ENCODE measurements around the gene HTRA1. TPM values are rescaled to one million over a fixed set of nuclear protein-coding genes. Genes with fewer than 3 reads are reported as not detected.
A peak's percentile ranks its signal among the peaks of the same experiment; 100 is the strongest.

Gene HTRA1
- 10 to 100 TPM; 37.1 to 99.4 (median 68.2) TPM for total RNA-seq

DNA sequence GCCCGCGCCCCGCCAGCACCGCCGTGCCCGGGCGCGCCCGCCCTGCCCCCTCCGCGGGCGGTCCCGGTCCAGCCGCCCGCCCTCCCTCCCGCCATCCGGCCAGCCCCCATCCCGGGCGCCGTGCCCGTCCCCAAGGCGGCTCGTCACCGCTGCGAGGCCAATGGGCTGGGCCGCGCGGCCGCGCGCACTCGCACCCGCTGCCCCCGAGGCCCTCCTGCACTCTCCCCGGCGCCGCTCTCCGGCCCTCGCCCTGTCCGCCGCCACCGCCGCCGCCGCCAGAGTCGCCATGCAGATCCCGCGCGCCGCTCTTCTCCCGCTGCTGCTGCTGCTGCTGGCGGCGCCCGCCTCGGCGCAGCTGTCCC is at the start of gene HTRA1:
Gene HTRA1, plus strand, starts transcription at position 187 of the 362 bp plus-strand sequence. Its CDS starts 100 bp downstream, at position 287.
- TF ChIP-seq, protein P1, sequence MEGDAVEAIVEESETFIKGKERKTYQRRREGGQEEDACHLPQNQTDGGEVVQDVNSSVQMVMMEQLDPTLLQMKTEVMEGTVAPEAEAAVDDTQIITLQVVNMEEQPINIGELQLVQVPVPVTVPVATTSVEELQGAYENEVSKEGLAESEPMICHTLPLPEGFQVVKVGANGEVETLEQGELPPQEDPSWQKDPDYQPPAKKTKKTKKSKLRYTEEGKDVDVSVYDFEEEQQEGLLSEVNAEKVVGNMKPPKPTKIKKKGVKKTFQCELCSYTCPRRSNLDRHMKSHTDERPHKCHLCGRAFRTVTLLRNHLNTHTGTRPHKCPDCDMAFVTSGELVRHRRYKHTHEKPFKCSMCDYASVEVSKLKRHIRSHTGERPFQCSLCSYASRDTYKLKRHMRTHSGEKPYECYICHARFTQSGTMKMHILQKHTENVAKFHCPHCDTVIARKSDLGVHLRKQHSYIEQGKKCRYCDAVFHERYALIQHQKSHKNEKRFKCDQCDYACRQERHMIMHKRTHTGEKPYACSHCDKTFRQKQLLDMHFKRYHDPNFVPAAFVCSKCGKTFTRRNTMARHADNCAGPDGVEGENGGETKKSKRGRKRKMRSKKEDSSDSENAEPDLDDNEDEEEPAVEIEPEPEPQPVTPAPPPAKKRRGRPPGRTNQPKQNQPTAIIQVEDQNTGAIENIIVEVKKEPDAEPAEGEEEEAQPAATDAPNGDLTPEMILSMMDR (IDR thresholded peaks at IDR 0.05) = no peak
- peak in 1 of 2 donors; percentile 51 for TF ChIP-seq POLR2A (IDR thresholded peaks at IDR 0.05)
- H3K27ac ChIP-seq = peak within 1 kb of the TSS; percentile 44 to 63 (median 61)
- intact Hi-C loops (cut with DNase I) = no loop called here
- H3K27me3 ChIP-seq = no peaks in the 10 kb centered on the region
- peak; percentile 69 to 78 for DNase-seq
- H3K4me3 ChIP-seq (replicated peaks in 1 of 3) = peak within 1 kb of the TSS; percentile 43 to 69 (median 65)
- peaks cover 0 to 13% of the 10 kb centered on the region in 2 donors for H3K4me1 ChIP-seq
- WGBS, 2 donors = no CpG with 5 or more reads among the region's 56 CpGs
- H3K9me3 ChIP-seq = no peaks in the 10 kb centered on the region
- no peaks in the 10 kb centered on the region for H3K36me3 ChIP-seq

DNA sequence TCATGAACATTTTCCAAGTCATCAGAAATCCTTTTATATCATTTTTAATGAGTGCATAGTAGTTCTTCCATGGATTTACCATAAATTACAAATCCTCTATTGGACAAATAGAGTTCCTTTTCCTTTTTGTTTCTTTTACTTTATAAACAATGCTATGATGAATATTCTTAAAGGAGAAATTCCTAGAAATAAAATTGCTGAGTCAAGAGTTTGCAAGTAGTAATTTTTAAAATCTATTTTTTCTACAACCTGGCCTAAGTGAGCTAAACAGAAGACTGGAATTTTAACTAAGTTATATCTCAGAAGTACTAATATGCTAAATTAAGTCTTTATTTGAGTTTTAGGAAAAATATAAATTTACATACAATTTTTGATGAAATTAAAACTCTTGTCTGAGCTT is 48.0 kb upstream of the HTRA1 start:
- no peak overlapping the region for H3K27ac ChIP-seq
- intact Hi-C loops (cut with DNase I) = no loop called here
- no peak for DNase-seq
- H3K9me3 ChIP-seq = no peaks in the 10 kb centered on the region
- TF ChIP-seq POLR2A (IDR thresholded peaks at IDR 0.05) = no peak
- TF ChIP-seq, protein P1 (IDR thresholded peaks at IDR 0.05) = no peak
- no peaks in the 10 kb centered on the region for H3K4me1 ChIP-seq
- peaks cover 0 to 6% of the 10 kb centered on the region in 2 donors for H3K36me3 ChIP-seq
- H3K27me3 ChIP-seq = no peaks in the 10 kb centered on the region
- no peak overlapping the region for H3K4me3 ChIP-seq (replicated peaks in 1 of 3)

DNA sequence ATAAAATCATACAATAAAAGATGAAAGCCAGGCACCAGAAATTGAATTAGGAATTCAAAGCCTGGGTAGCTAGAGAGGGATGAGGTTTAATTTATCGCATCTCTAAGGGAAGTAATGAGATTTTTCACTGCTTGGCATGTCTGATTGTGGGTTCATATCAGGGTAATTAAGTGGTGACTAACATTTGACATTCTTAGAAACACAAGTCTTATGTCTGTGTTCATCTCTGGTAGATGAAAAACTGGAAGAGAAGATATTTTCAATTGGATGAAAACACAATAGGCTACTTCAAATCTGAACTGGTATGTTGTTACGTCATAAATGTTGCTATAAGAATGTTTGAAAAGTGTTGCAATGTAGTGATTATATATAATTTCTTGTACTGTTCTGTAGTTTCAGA is 43.7 kb upstream of the HTRA1 start:
- no peaks in the 10 kb centered on the region for H3K27me3 ChIP-seq
- peaks cover 0 to 12% of the 10 kb centered on the region in 2 donors for H3K36me3 ChIP-seq
- no peak overlapping the region for H3K27ac ChIP-seq
- H3K9me3 ChIP-seq = no peaks in the 10 kb centered on the region
- DNase-seq = no peak
- intact Hi-C loops (cut with DNase I) = no loop called here
- no peak overlapping the region for H3K4me3 ChIP-seq (replicated peaks in 1 of 3)
- WGBS, 2 donors = 93 to 95% methylated on average over 2 of the region's 2 CpGs
- H3K4me1 ChIP-seq = no peaks in the 10 kb centered on the region
- TF ChIP-seq POLR2A (IDR thresholded peaks at IDR 0.05) = no peak
- TF ChIP-seq, protein P1 (IDR thresholded peaks at IDR 0.05) = no peak

DNA sequence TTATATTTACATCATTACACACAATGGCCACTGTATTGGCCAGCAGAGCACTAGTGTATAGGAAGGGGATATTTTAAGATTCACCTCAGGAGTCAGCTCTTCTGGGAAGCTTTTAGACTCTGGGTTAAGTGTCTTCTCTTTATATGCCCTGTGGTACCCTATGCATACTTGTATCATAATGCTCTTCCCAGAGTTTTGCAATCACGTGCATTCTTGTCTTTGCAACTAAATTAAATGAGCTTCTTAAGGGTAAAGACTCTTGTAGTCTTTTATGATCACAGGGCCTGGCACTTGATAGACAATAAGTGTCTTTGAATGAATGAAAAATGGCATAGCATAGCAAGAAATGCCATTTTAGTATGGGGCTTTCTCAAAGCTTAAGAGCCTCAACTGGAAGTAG is 42.3 kb upstream of the HTRA1 start:
- TF ChIP-seq, protein P1 (IDR thresholded peaks at IDR 0.05) = no peak
- no peak for TF ChIP-seq POLR2A (IDR thresholded peaks at IDR 0.05)
- intact Hi-C loops (cut with DNase I) = no loop called here
- no peak for DNase-seq
- no peaks in the 10 kb centered on the region for H3K4me1 ChIP-seq
- 78 to 94% methylated on average over 1 of the region's 1 CpG for WGBS, 2 donors
- no peak overlapping the region for H3K27ac ChIP-seq
- H3K36me3 ChIP-seq = peaks cover 0 to 10% of the 10 kb centered on the region in 2 donors
- no peaks in the 10 kb centered on the region for H3K27me3 ChIP-seq
- H3K4me3 ChIP-seq (replicated peaks in 1 of 3) = no peak overlapping the region
- H3K9me3 ChIP-seq = no peaks in the 10 kb centered on the region

DNA sequence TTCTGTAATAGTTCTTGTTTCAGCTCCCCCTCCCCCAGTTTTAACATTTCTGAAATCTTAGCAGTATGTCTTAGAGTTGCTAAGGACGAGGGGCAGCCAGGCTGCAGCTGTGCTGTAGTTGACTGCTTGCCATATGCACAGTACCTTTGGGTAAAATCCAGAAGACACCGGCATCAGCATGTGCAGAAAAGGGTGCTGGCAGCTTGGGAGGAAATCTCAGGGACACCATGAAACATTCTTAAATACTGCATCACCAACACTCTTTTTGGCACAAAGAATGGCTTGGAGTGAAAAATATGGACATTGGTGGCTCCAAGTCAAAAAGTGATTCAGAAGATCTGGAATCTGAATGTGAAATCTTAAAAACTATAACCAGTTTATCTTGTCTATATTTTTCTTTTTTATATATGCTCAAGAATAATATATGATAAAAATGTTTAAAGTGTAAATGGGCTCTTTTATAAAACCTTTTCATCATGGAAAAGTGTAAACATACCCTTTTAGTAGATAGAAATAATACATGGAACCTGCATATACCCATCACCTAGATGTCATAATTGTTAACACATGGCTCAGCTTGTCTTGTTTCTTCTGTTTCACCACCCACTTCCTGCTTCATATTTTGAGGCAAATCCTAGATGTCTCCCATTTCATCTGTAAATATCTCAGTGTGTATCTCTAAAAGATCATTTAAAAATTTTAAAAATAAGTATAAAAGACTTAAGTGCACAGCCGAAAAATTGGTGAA is 41.3 kb upstream of the HTRA1 start:
- no peak for DNase-seq
- H3K36me3 ChIP-seq = peaks cover 0 to 9% of the 10 kb centered on the region in 2 donors
- H3K9me3 ChIP-seq = no peaks in the 10 kb centered on the region
- WGBS, 2 donors = 77 to 82% methylated on average over 3 of the region's 3 CpGs
- H3K4me1 ChIP-seq = no peaks in the 10 kb centered on the region
- no peaks in the 10 kb centered on the region for H3K27me3 ChIP-seq
- H3K4me3 ChIP-seq (replicated peaks in 1 of 3) = no peak overlapping the region
- TF ChIP-seq, protein P1 (IDR thresholded peaks at IDR 0.05) = no peak
- TF ChIP-seq POLR2A (IDR thresholded peaks at IDR 0.05) = no peak
- no peak overlapping the region for H3K27ac ChIP-seq
- intact Hi-C loops (cut with DNase I) = loop anchor here (5.0 kb wide), 1 partner anchor 38 kb away; no protein-coding TSS in a partner anchor

Measured in thyroid gland (tissue), 4 donors.